HG03066 (cell line): ENCODE results near the gene FRMD4B.

ENCODE experiments used
- ATAC-seq: cut with Tn5 transposase; IDR thresholded peaks from one replicate; pipeline ENCODE4 v1.9.1; 2021; ENCODE audit warnings: low read depth; ENCODE audit not compliant: unreplicated experiment

The FRMD4B gene

DNA sequence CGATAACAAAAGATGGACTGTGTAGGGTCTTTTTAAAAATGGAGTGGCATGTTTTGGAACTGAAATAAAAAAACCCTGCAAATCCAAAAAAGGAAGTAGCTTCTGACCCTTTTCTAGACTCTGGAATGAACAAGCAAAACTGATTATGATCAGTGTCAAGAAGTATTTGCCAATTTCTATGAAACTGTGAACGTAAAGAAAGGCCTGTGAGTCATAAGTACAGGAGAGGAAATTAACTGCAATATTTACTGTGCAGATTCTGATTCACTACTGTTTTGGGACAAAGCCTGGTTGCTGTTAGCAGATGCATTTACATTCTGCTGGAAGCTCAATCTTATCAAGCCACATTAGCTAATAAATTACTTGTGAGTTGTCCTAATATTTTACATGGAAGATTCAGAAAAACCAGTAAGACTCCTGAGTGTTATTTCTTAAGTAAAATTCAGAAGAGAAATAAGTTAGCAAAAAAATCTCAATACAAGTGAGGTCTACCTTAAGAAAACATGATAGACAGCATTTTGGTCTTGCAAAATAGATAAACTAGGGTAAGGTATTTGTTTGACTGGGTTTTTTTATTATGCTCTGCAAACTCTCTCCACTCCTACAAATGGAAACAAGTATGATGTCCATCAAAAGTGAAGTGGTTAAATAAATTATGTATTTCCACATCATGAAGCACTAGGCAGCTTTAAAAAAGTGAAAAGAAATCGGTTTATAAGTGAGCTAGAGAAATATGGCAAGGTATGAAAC is 173.3 kb downstream of the FRMD4B start:
- ATAC-seq = peak; percentile 72

GRCh38 chr3:69210068-69210730 is 175.7 kb downstream of the FRMD4B start:
- ATAC-seq = no peak

DNA sequence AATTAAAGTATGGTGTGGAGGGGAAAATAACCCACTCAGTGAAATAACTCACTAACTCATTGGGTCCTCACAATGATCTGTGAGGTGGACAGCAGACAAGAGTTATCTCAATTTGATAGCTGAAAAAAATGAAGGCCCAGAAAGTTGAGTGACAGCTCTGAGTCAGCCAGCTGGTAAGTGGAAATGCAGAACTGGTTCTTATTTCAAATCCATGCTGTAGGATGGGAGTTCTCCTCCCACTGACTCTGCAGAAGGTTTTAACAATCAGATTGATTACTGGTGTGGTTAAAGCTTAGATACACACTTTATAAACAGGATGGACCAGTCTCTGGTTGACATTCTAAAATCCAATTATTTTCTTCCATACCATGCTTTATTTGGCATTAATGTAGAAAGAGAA is 176.5 kb downstream of the FRMD4B start:
- ATAC-seq = no peak

GRCh38 chr3:69207031-69207430 is 178.9 kb downstream of the FRMD4B start:
- ATAC-seq = no peak

DNA sequence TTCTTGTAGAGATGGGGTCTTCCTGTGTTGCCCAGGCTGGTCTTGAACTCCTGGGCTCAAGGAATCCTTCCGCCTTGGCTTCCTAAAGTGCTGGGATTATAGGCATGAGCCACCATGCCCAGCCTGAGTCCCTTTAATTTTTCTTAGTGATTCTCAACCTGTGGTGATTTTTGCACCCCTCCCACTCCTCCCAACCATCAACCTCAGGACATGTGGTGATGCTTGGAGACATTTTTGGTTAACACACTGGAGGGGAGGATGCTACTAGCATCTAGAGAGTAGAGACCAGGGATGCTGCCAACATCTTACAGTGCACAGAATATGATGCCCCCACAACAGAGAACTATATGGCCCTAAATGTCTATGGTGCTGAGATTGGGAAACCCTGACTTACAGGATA is 180.5 kb downstream of the FRMD4B start:
- no peak for ATAC-seq

- ATAC-seq = peak; percentile 85
Observed at GRCh38 chr3:69204315-69204957, 181.5 kb downstream of the FRMD4B start.

DNA sequence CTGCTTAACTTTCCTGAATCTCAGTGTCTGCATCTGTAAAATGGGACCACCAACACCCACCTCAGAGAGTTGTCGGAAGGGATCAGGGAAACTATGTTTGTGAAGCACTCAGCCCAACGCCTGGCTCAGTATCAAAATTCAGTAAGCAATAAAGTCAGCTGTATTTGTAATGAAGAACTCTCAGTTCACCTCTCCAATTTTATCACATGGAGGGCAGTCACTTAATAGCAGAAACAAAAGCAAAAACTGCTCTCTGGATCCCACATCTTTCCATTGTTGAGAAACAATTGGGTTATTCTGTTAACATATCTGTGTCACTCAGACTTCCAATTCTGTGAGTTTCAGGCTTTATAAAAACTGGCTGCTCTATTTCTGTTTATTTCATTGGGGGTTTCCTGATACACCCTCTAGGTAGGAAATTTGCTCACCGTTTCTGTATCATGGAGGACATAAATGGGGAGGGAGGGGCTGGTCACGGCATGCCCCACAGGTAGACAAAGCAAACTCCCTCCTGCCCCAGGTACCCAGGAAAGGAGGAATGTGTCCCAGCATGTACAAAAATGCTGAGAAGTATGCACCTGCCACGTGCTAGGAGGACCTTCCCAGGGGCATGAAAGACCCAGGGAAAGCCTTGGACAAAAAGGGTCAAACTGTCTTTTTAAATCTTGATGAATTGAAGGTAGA is 182.1 kb downstream of the FRMD4B start:
- no peak for ATAC-seq

GRCh38 chr3:69201658-69202057 is 184.2 kb downstream of the FRMD4B start:
- ATAC-seq = no peak

- no peak for ATAC-seq
Observed at GRCh38 chr3:69200384-69201068, 185.4 kb downstream of the FRMD4B start.

GRCh38 chr3:69199942-69200341 is 185.9 kb downstream of the FRMD4B start:
- no peak for ATAC-seq

- ATAC-seq = no peak
Observed at GRCh38 chr3:69197922-69198530, 187.9 kb downstream of the FRMD4B start.

DNA sequence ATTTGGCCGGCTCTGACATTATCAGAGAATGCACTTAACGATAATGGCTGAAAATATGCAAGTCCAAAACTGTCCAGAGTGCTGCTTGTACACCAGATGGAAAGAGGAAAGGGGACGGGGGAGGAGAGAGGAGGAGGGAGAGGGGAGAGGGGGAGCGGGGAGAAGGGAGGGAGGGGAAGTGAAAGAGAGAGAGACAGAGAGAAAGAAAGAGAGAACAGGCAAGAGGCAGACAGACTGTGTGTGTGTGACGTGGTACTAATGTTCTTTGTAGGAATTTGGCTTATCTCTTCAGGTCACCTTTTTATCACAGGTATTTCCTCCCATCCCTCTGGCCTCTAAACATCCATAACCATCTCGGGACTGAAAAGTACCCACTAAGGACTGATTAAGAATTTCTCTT is 188.4 kb downstream of the FRMD4B start:
- no peak for ATAC-seq

- ATAC-seq = no peak
Observed at GRCh38 chr3:69196876-69197275, 189.0 kb downstream of the FRMD4B start.

DNA sequence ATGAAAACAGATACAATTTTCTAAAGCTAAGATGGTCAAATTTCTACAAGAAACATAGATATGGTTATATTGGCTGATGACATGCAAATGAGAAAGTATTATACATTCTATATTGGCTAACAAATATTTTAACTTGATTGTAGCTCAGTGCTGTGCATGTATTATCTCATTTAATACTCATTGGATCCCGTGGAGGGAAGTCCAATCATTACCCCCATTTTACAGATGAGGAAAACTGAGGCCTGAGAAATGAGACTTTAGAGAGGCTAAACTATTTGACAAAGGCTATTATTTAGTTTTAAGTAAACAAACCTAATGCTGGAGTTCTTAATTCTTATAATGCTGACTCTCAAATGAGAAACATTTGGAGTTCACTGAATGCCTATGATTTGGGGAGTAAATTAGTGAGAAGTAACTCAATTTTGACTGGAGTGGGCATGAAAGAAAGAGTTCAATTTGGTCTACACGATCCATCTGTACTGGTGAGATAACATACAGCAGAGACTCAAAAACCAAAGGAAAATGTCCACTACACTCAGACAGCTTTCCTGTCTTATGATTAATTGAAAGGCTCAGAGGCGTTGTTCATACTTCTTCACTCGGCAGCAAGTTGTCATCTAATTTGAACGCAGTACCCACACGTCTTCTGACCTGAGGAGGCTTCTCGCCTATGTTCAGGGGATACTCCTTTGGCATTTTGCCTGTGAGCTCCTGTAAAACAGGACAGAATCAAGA is 191.3 kb downstream of the FRMD4B start:
- no peak for ATAC-seq

GRCh38 chr3:69193749-69194148 is 192.1 kb downstream of the FRMD4B start:
- ATAC-seq = no peak

- ATAC-seq = no peak
Observed at GRCh38 chr3:69191516-69191915, 194.4 kb downstream of the FRMD4B start.

DNA sequence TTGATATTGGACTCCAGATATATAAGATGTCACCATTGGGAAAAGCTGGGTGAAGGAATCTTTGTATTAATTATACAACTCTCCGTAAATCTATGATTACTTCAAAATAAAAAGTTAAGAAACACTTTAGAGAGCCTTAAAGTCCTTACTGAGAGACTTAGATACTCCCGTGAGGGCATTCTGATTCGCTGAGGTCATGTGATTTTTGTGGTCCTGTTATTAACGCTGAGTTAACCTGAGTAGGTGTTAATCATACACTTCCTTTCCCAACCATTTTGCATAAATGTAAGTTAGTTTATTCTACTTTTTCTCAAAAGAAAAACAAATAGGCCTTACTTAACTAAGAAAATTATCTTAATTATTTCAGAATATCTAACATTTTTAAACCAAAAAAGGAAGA is 196.4 kb downstream of the FRMD4B start:
- no peak for ATAC-seq

GRCh38 chr3:69186575-69187093 is 199.3 kb downstream of the FRMD4B start:
- no peak for ATAC-seq

GRCh38 chr3:69182588-69183316 is 203.1 kb downstream of the FRMD4B start:
- no peak for ATAC-seq
